GM12874 (cell line): ENCODE data around the gene TMEM200B.

ENCODE experiments used
- CTCF ChIP-seq: IDR thresholded peaks from 2 replicates; pipeline ENCODE4 v1.5.1; 2011; ENCODE audit warnings: low read depth, mild to moderate bottlenecking, control low read depth, low read length, moderate library complexity; ENCODE audit not compliant: insufficient read depth

TMEM200B gene

GRCh38 chr1:29094954-29095353 lies 28.7 kb downstream of the TMEM200B start:
- TF ChIP-seq CTCF: no peak

- TF ChIP-seq CTCF: no peak
Measured at GRCh38 chr1:29094433-29094832, 29.3 kb downstream of the TMEM200B start.

- TF ChIP-seq CTCF: no peak
Measured at GRCh38 chr1:29090937-29091618, 32.6 kb downstream of the TMEM200B start.

- no peak for TF ChIP-seq CTCF
Measured at GRCh38 chr1:29084196-29084521, 39.5 kb downstream of the TMEM200B start.

GRCh38 chr1:29083317-29084195 lies 40.1 kb downstream of the TMEM200B start:
- TF ChIP-seq CTCF: no peak

- no peak for TF ChIP-seq CTCF
Measured at GRCh38 chr1:29082519-29082918, 41.2 kb downstream of the TMEM200B start.

- no peak for TF ChIP-seq CTCF
Measured at GRCh38 chr1:29081201-29081600, 42.5 kb downstream of the TMEM200B start.
